Thyroid gland (tissue), 4 donors: ENCODE data around the gene SLC35E3. TPM values are rescaled to one million over a fixed set of nuclear protein-coding genes. Genes with fewer than 3 reads are reported as not detected.

Source experiments
- DNase-seq, 2 donors: peaks; one replicate each; pipeline ENCODE4 v3.0.0-alpha.2; 2019
- H3K27ac ChIP-seq, 3 donors: fragments of 200-600 bp; sonication (generic); 1 replicate in 2 of 3; 2 replicates in 1 of 3; pipeline ENCODE4 v1.5.1; 2016 to 2019; ENCODE audit warnings: mild to moderate bottlenecking in 1 of 3, moderate library complexity in 1 of 3
- H3K27me3 ChIP-seq: fragments of 200-600 bp; sonication (generic); one replicate; pipeline ENCODE4 v1.5.1; 2019
- H3K36me3 ChIP-seq, 2 donors: fragments of 200-600 bp; sonication (generic); one replicate each; pipeline ENCODE4 v1.5.1; 2016 to 2019
- H3K4me1 ChIP-seq, 2 donors: fragments of 200-600 bp; sonication (generic); one replicate each; pipeline ENCODE4 v1.5.1; 2017 to 2019
- H3K4me3 ChIP-seq, 3 donors: fragments of 200-600 bp; sonication (generic); replicated peaks in 1 of 3; 1 replicate in 2 of 3; 2 replicates in 1 of 3; pipeline ENCODE4 v1.5.1; 2016; ENCODE audit warnings: mild to moderate bottlenecking in 1 of 3
- H3K9me3 ChIP-seq: fragments of 200-600 bp; sonication (generic); one replicate; pipeline ENCODE4 v1.5.1; 2017
- CTCF ChIP-seq, 6 experiments: fragments of 200-600 bp in 3 of 6; fragments of 450-650 bp in 3 of 6; sonication (generic) in 3 of 6; IDR thresholded peaks; one replicate each; pipeline ENCODE4 v1.5.1; 2016 to 2019; ENCODE audit warnings: antibody characterized with exemption in 6 of 6, mild to moderate bottlenecking in 2 of 6, inconsistent platforms in 1 of 6, moderate library complexity in 1 of 6
- POLR2A ChIP-seq, 2 donors: fragments of 450-650 bp; IDR thresholded peaks; one replicate each; pipeline ENCODE4 v1.6.1; 2017; ENCODE audit warnings: antibody characterized with exemption in 2 of 2, mild to moderate bottlenecking in 2 of 2, moderate library complexity in 1 of 2
- WGBS, 2 donors: methylation state at CpG; one replicate each; pipeline ENCODE4 v1.1.5; 2017; 5-methylcytosine and 5-hydroxymethylcytosine counted together
- intact Hi-C: fragments of 100-400 bp; cut with DNase I; formaldehyde crosslinking; loops from one replicate; pipeline ENCODE4 v1.15.1; 2023
- total RNA-seq, 4 donors: library from RNA; depleted of rRNA; stranded (reverse); fragments of >200 nt; gene quantifications; one replicate each; pipeline ENCODE4 v1.2.3, GENCODE V29; 2016

The SLC35E3 gene
- total RNA-seq, 4 donors from 2014 or later, result 2.1 to 4.0 (median 2.3) TPM

- TF ChIP-seq CTCF (IDR thresholded peaks at IDR 0.05) (no peak), POLR2A (IDR thresholded peaks at IDR 0.05) (no peak)
- Histone ChIP-seq H3K4me1 (no peaks in the 10 kb centered on the region), H3K27ac (no peak overlapping the region), H3K4me3 (no peak overlapping the region), H3K36me3 (no peaks in the 10 kb centered on the region), H3K27me3 (no peaks in the 10 kb centered on the region), H3K9me3 (no peaks in the 10 kb centered on the region)
- intact Hi-C loops, result no loop called here
- 93 to 95% methylated on average over 7 of the region's 7 CpGs for WGBS, 2 donors
- no peak for DNase-seq
Measured at GRCh38 chr12:68775121-68775630, 29.2 kb downstream of the SLC35E3 start.

DNA sequence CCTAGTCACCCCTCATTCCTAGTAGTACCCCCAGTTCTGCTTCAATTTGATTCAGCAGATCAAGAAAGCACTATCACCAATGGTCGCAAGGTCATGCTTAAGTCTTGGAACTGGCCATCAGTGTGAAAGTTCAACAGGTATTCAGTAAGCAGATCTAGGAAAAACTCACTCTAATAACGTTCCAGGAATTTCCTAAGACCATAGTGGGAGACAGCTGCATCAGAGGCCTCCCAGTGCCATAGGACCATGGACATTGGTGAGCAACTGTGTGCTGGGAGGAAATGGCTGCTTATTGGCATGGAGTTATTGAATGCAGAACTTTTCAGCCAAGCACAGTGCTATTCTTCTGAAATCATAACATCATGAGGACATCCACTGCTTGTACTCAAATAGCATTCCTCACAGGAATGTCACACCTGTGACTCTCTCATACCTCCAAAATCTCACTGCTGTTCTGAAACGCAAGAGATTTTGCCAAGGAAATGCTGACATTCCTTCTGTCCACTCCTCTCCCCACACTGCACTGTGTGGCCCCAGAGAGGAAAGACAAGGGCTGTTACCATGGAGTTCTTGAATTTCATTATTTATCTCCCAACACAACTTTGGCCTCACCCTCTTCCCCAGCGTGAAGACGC lies 31.1 kb downstream of the SLC35E3 start:
- H3K4me1 ChIP-seq, result no peaks in the 10 kb centered on the region
- WGBS, 2 donors, result 85 to 88% methylated on average over 5 of the region's 5 CpGs

DNA sequence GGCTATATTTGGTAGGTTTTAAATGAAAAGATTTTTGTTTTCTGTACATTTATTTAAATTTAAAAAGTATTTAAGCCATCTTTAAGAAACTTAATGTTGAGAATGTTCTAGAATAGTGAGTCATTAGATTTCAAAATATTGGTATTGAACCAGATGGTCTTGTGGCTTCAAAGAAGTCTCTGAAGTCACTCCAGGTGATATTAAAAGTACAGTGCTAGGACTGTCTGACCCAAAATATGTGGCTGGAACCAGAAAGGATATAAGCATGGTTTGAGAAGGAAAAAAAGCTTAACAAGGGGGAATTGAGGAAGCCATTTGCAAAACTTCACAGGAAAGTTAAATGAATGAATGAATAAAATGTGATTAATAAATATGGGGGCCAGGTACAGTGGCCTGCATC lies 33.3 kb downstream of the SLC35E3 start:
- DNase-seq, result no peak
- H3K27me3 ChIP-seq, result no peaks in the 10 kb centered on the region
- H3K9me3 ChIP-seq, result no peaks in the 10 kb centered on the region
- no peak overlapping the region for H3K4me3 ChIP-seq
- TF ChIP-seq CTCF (IDR thresholded peaks at IDR 0.05) (no peak), POLR2A (IDR thresholded peaks at IDR 0.05) (no peak)
- intact Hi-C loops, result no loop called here
- H3K4me1 ChIP-seq, result no peaks in the 10 kb centered on the region
- no peak overlapping the region for H3K27ac ChIP-seq
- no peaks in the 10 kb centered on the region for H3K36me3 ChIP-seq

More for the DNA sequence above, 31.1 kb downstream of the SLC35E3 start:
- no peak overlapping the region for H3K4me3 ChIP-seq
- no peaks in the 10 kb centered on the region for H3K27me3 ChIP-seq
- H3K36me3 ChIP-seq, result no peaks in the 10 kb centered on the region
- intact Hi-C loops, result no loop called here
- no peak for TF ChIP-seq CTCF (IDR thresholded peaks at IDR 0.05)
- TF ChIP-seq POLR2A (IDR thresholded peaks at IDR 0.05), result no peak
- H3K27ac ChIP-seq, result no peak overlapping the region
- no peaks in the 10 kb centered on the region for H3K9me3 ChIP-seq
- DNase-seq, result no peak

DNA sequence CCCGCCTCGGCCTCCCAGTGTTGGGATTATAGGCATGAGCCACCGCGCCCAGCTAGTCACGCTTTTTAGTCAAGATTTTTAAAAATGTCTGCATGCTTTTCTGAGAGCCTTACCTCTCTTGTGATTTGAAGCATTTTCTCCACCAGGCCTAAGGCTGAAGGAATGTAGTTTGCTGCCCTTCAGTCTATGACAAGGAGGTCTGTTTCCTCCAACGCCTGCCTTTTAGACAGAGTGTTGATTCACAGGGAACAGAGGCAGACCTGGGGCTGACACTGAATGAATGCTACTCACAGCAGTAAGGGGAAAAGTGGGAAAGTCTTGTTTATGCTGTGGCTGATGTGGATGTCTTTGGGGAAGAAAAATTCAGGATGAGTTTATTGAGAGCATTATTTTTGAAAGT lies 34.8 kb downstream of the SLC35E3 start:
- no peak for DNase-seq

More for the DNA sequence above, 34.8 kb downstream of the SLC35E3 start:
- H3K36me3 ChIP-seq, result no peaks in the 10 kb centered on the region
- H3K4me3 ChIP-seq, result no peak overlapping the region
- no peak overlapping the region for H3K27ac ChIP-seq
- peaks cover 0 to 1% of the 10 kb centered on the region in 2 donors for H3K4me1 ChIP-seq
- H3K9me3 ChIP-seq, result no peaks in the 10 kb centered on the region
- intact Hi-C loops, result no loop called here
- no peaks in the 10 kb centered on the region for H3K27me3 ChIP-seq
- WGBS, 2 donors, result 71 to 86% methylated on average over 6 of the region's 6 CpGs
- TF ChIP-seq POLR2A (IDR thresholded peaks at IDR 0.05) (no peak), CTCF (IDR thresholded peaks at IDR 0.05) (no peak)
